Large intestine (tissue), 3 donors: ENCODE data around the gene DIPK1B. TPM values are rescaled to one million over a fixed set of nuclear protein-coding genes. Genes with fewer than 3 reads are reported as not detected.

Experiments
- DNase-seq, 2 donors: peaks; one replicate each; pipeline versions ENCODE4 v3.0.0 to v3.0.0-alpha.2; 2013
- H3K27ac ChIP-seq: one replicate; pipeline ENCODE4 v1.5.1; 2013; ENCODE audit warnings: low read length
- H3K27me3 ChIP-seq: 2 replicates; pipeline ENCODE4 v1.6.1; 2013; ENCODE audit warnings: low read length; ENCODE audit not compliant: control insufficient read depth, insufficient read depth
- H3K36me3 ChIP-seq: 2 replicates; pipeline ENCODE4 v1.6.1; 2013; ENCODE audit warnings: low read length; ENCODE audit not compliant: control insufficient read depth, insufficient read depth
- H3K4me1 ChIP-seq: one replicate; pipeline ENCODE4 v1.6.1; 2013; ENCODE audit warnings: low read length; ENCODE audit not compliant: control insufficient read depth, insufficient read depth
- H3K4me3 ChIP-seq: one replicate; pipeline ENCODE4 v1.5.1; 2013; ENCODE audit warnings: low read length
- H3K9me3 ChIP-seq: one replicate; pipeline ENCODE4 v1.6.1; 2013; ENCODE audit warnings: mild to moderate bottlenecking, low read depth, low read length, moderate library complexity; ENCODE audit not compliant: control insufficient read depth
- WGBS: methylation state at CpG from one replicate; pipeline ENCODE4 v1.1.5; 2013; ENCODE audit warnings: low lambda C conversion rate; ENCODE audit not compliant: insufficient coverage; 5-methylcytosine and 5-hydroxymethylcytosine counted together
- polyA plus RNA-seq: library from polyadenylated mRNA; unstranded; fragments of 120-200 nt; gene quantifications from one replicate; pipeline ENCODE4 v1.2.1, GENCODE V29; 2013

DIPK1B gene
- polyA plus RNA-seq, 1 donor = 13.3 TPM

DNA sequence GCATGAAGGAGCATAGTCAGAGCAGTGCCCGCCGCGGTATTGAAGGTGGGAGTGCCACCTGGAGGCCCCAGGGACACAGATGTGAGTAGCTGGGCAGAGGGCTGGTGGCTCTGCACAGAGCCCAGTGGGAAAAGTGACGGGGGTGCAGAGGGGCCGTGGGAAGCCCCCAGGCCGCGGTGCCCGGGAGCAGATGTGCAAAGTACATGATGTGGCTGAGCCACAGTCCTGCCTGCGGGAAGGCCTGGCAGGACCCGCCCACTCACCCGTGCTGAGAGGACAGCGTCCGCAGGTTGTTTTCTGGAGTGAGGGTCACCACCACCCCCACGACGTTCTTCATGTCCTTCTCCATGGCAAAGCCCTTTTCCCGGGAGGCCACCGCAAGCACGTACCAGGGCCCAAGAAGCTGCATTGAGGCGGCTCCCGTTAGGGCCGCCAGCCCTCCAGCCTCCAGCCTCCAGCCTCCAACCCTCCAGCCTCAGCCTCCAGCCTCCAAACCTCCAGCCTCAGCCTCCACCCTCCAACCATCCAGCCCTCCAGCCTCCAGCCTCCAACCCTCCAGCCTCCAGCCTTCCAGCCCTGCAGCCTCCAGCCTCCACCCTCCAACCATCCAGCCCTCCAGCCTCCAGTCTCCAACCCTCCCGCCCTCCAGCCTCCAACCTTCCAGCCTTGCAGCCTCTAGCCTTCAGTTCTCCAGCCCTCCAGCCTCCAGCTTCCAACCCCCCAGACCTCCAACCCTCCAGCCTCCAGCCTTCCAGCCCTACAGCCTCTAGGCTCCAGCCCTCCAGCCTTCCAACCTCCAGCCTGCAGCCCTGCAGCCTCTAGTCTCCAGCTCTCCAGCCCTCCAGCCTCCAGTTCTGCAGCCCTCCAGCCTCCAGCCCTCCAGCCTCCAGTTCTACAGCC lies 35.0 kb downstream of the DIPK1B start:
- H3K9me3 ChIP-seq = peaks cover 10% of the 10 kb centered on the region
- no peak overlapping the region for H3K4me3 ChIP-seq
- peaks cover 6% of the 10 kb centered on the region for H3K27me3 ChIP-seq
- H3K4me1 ChIP-seq = peaks cover 8% of the 10 kb centered on the region
- H3K27ac ChIP-seq = no peak overlapping the region
- DNase-seq = no peak
- no CpG with 5 or more reads among the region's 22 CpGs for WGBS
- H3K36me3 ChIP-seq = no peaks in the 10 kb centered on the region

GRCh38 chr9:136748201-136748600 lies 35.8 kb downstream of the DIPK1B start, which contains the start of gene LCN6:
Gene LCN6, minus strand, starts transcription at chr9:136748525. Its CDS starts 42 bp downstream, at chr9:136748483.
- DNase-seq = no peak
- WGBS = no CpG with 5 or more reads among the region's 8 CpGs
- peaks cover 2% of the 10 kb centered on the region for H3K27me3 ChIP-seq
- H3K27ac ChIP-seq = no peak within 1 kb of the TSS
- H3K4me3 ChIP-seq = no peak within 1 kb of the TSS
- H3K9me3 ChIP-seq = peaks cover 10% of the 10 kb centered on the region
- H3K4me1 ChIP-seq = peaks cover under 1% of the 10 kb centered on the region
- H3K36me3 ChIP-seq = no peaks in the 10 kb centered on the region

DNA sequence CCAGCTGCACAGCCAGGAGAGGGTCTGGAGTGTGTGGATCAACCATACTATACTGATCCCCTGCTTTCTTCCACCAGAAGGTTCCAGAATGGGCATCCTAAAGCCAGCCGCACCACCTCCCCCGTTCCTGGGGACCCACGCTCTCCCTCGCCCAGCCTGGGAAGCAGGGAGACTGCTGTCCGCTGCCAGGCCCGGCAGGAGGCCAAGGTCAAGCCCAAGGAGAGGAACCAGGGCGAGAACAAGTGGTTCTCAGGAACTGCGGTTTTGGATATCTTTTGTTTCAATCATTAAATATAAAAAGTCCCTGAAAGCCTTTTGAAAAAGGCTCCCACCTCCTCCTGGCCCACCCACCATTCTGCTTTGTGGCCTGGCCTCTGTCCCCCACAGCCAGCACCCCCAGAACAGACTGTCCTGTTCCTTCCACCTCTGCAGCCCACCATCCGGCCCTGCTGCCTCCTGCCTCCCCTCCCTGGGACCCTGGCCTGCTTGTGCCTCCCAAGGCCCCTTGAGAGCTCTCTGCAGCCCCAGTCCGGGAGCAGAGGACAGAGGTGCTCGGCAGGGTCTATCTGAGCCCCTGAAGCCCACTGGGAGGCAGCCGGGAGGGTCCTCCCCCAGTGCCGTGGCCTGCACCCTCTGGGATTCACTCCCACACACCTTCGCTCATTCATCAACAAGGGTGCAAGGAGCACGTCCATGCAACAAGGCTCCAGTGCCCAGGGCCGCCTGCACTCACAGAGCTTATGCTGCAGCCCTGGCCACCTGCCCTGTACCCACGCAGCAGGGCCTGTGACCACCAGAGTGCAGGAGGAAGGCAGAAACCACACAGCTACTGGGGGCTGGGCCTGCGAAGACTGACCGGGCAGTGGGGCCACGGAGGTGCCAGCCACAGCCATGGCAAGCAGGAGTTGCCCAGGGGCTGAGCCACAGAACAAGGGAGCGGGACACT lies 36.6 kb downstream of the DIPK1B start:
- no CpG with 5 or more reads among the region's 21 CpGs for WGBS
- DNase-seq = no peak
- H3K27ac ChIP-seq = no peak overlapping the region

DNA sequence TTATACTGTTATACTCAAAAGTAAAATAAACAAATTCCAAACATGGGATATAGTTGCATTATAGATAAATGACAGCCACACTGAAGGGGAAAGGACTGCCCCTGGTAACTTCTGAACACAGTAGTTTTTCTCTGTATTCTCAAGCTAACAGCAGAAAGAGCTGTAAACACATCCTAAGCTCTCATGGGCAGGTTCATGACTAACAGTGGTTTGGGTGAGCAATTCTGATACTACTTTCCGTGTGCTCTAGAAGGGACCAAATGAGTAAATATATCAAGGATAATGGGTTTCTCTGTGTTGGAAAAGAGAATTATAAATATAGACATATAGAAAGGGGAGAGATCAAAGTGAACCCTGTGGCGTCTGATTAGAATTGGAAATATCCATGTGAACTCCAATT lies 38.2 kb downstream of the DIPK1B start:
- no peaks in the 10 kb centered on the region for H3K4me1 ChIP-seq
- H3K36me3 ChIP-seq = no peaks in the 10 kb centered on the region
- no peak overlapping the region for H3K4me3 ChIP-seq
- DNase-seq = no peak
- WGBS = 47% methylated on average over 2 of the region's 2 CpGs
- peaks cover 6% of the 10 kb centered on the region for H3K27me3 ChIP-seq
- peaks cover 18% of the 10 kb centered on the region for H3K9me3 ChIP-seq
- H3K27ac ChIP-seq = no peak overlapping the region

More for the DNA sequence above, 36.6 kb downstream of the DIPK1B start:
- no peaks in the 10 kb centered on the region for H3K36me3 ChIP-seq
- H3K4me3 ChIP-seq = no peak overlapping the region
- peaks cover 16% of the 10 kb centered on the region for H3K9me3 ChIP-seq
- peaks cover 6% of the 10 kb centered on the region for H3K27me3 ChIP-seq
- no peaks in the 10 kb centered on the region for H3K4me1 ChIP-seq

- peaks cover 22% of the 10 kb centered on the region for H3K9me3 ChIP-seq
- WGBS = no CpG with 5 or more reads among the region's 1 CpG
- DNase-seq = no peak
- H3K36me3 ChIP-seq = no peaks in the 10 kb centered on the region
- no peak overlapping the region for H3K4me3 ChIP-seq
- peaks cover 6% of the 10 kb centered on the region for H3K27me3 ChIP-seq
- H3K4me1 ChIP-seq = no peaks in the 10 kb centered on the region
- no peak overlapping the region for H3K27ac ChIP-seq
These were observed 38.9 kb downstream of the DIPK1B start for GRCh38 chr9:136751244-136751643.

GRCh38 chr9:136751814-136752213 lies 39.4 kb downstream of the DIPK1B start:
- H3K4me3 ChIP-seq = no peak overlapping the region
- H3K27me3 ChIP-seq = peaks cover 6% of the 10 kb centered on the region
- H3K36me3 ChIP-seq = no peaks in the 10 kb centered on the region
- DNase-seq = no peak
- H3K27ac ChIP-seq = no peak overlapping the region
- no peaks in the 10 kb centered on the region for H3K4me1 ChIP-seq
- H3K9me3 ChIP-seq = peaks cover 26% of the 10 kb centered on the region

DNA sequence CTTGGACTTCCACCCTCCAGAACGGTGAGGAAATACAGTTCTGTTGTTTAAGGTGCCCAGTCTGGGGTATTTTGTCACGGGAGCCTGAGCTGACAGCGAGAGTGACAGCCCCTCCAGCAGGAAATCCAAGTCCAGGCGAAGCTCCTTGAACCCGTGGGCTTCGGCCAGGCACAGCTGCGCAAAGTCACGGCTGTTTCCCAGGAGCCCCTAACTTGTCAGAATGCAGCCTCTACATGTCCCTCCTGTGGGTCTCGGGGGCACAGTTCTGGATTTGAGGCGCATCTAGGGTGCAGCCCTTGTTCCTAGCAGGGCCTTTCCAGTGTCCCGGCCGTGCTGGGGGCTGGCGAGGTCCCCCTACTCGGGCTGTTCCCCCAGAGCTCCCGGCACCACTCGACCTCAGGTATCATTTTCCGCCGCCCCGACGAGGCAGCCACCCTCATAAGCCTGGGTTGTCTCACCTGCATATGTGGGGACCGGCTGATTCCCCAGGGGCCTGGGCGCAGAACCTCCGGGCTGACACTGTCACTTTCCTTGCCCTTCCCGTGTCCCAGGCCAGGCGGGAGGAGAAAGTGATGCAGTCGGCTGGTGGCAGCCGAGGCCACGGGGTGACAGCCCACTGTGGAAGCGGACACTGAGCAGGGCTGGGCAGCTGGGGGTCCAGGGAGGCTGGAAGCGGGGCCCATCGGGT lies 41.1 kb downstream of the DIPK1B start:
- no CpG with 5 or more reads among the region's 31 CpGs for WGBS
- Histone ChIP-seq H3K36me3 (no peaks in the 10 kb centered on the region), H3K4me1 (no peaks in the 10 kb centered on the region), H3K27me3 (peaks cover 6% of the 10 kb centered on the region), H3K27ac (no peak overlapping the region), H3K4me3 (no peak overlapping the region), H3K9me3 (peaks cover 20% of the 10 kb centered on the region)
- DNase-seq = no peak

- H3K36me3 ChIP-seq = no peaks in the 10 kb centered on the region
- no peak for DNase-seq
- WGBS = no CpG with 5 or more reads among the region's 17 CpGs
These were observed 41.7 kb downstream of the DIPK1B start for GRCh38 chr9:136754059-136754572.

GRCh38 chr9:136754626-136755301 lies 42.4 kb downstream of the DIPK1B start:
- no peak overlapping the region for H3K4me3 ChIP-seq
- no CpG with 5 or more reads among the region's 24 CpGs for WGBS
- peaks cover 6% of the 10 kb centered on the region for H3K27me3 ChIP-seq
- no peaks in the 10 kb centered on the region for H3K4me1 ChIP-seq
- no peak for DNase-seq
- no peaks in the 10 kb centered on the region for H3K36me3 ChIP-seq
- H3K9me3 ChIP-seq = peaks cover 20% of the 10 kb centered on the region
- no peak overlapping the region for H3K27ac ChIP-seq

More at GRCh38 chr9:136754059-136754572, 41.7 kb downstream of the DIPK1B start:
- H3K27ac ChIP-seq = no peak overlapping the region
- H3K9me3 ChIP-seq = peaks cover 20% of the 10 kb centered on the region
- H3K27me3 ChIP-seq = peaks cover 6% of the 10 kb centered on the region
- no peak overlapping the region for H3K4me3 ChIP-seq
- no peaks in the 10 kb centered on the region for H3K4me1 ChIP-seq
